GM21360 (cell line): Measurements from ENCODE around the gene FOXA3.

Experiments used
- ATAC-seq: cut with Tn5 transposase; IDR thresholded peaks from one replicate; pipeline ENCODE4 v1.9.1; 2021; ENCODE audit warnings: mild to moderate bottlenecking, moderate library complexity; ENCODE audit not compliant: unreplicated experiment

The FOXA3 gene

DNA sequence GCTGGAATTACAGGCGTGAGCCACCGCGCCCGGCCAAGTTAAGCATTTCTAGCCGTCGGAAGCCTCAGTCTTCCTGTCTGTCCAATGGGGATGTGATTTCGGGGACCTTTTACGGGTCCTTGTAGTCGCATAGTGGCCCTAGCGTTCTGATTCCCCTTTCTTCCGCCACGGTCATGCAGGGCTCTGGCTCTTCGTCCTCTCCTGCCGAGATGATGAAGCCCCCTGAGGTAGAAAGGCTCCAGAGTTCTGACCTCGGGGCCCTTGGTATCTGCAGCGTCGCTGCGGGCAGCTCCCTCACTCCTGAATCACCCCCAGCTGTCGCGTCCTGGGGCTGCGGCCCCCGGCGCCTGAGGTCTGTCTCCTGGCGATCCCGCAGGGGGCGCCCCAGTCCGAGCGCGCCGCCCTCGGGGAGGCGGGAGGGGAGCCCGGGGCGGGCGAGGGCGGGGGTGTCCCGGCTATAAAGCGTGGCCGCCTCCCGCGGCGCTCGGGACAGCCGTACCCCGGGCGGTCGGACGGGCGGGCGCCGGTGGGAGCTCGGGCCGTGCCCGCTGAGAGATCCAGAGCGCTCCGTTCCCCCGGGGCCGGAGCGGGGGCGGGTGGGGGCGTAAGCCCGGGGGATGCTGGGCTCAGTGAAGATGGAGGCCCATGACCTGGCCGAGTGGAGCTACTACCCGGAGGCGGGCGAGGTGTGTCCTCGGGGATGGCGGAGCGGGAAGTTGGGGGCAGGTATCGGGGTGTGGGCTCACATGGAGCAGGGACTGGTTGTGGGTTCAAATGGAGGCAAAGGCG lies at the start of gene FOXA3:
Gene FOXA3, plus strand, starts transcription at position 487 of the 789 bp plus-strand sequence. Its CDS starts 131 bp downstream, at position 618.
- no peak for ATAC-seq

DNA sequence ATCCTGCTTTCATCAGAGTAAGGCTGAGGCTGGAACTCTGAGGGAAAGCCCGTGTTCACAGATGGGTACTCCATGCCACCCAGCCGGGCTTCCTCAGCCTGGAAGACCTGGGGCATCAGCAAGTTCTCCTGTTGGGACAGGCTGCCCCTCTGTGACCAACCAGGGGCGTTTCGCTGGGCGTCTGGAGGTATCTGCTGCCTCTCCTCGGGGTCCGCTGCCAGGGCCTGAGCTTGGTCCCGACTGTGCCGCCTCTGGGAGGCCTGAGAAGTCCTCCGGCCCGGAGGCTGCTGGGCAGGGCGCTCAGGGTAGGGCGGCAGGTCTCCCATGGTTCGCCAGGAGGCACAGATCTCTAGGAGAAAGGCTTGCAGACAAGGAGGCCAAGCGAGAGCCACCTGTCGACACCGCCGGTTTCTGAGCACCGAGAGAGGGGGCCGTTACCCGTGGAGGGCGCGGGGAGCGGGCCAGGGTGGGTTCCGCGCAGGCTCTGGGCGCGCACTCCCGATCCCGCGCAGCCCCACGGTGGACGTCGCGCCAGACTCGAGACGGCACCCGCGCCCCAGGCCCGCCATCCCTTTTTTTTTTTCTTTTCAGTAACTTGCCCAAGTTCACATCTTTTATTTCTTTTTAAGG lies 49.2 kb upstream of the FOXA3 start, which contains the start of gene RSPH6A:
Gene RSPH6A, minus strand, starts transcription at position 458 of the 630 bp plus-strand sequence. Its CDS starts 132 bp downstream, at position 326.
- ATAC-seq = no peak

DNA sequence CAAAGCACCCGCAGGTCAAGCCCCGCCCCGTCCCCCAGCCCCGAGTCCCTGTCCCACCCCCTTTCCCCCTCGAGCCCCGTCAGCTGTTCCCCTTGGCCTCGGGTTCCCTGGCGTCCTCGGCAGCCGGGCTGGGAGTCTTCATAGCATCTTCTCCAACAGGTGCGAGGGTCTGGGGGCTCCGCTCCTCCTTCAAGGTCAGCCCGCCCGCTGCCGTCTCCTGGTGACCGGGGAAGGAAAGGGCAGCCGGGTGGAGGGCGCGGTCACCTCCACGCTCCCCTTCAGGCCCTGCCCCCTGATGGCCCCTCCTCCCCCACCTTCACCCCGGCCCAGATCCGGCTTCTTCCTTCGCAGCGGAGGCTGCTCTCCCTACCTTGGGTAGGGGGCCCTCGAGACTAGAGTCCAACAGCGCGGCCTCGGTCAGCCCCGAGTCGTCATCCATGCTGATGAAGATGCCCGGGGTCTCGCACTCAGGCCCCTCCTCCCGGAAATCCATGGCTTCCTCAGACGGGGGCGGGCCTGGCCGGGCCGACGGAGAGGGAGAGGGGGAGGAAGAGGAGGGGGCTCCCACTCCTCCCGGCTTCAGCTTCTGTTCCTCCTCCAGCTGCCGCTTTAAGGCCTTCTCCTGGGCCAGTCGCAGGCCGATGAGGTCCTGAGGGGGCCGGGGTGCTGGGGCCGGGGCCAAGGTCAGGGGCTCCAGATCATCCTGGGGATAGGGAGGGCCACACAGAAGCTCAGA lies 48.5 kb upstream of the FOXA3 start:
- ATAC-seq = no peak

DNA sequence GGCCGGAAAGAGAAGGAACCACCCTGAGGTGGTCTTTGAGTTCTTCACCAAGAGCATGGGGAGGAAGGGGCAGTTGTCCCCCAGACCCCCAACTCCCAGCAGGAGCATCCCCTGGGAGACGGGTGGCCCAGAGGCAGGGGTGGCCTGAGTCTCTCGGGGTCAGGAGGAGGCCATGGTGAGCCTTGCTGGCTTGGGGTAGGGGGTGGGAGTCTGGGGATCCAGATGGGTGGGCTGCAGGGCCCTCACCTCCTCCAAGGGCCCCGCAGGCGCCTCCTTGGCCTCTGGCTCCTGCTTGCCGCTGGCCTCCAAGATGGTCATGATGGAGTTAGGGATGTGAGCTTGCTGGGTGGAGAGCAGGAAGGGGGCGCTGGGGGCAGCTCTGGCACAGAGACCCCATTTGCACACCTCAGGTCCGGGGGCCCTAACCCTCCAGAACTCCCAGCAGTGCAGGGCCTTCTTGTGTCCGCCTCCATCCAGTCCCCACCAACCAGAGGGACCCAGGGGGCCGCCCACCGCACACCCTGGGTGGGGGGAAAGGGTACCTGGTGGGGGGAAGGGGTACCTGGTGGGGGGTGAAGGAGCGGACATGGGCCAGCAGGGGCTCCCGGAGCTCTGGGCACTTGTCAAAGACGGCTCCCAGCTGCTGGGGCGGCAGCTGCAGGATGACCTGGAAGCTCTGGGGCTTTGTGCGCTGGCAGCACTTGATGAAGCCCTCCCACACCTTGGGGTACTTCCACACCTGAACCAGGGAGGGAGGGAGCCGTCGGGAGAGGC lies 47.7 kb upstream of the FOXA3 start:
- ATAC-seq = no peak

DNA sequence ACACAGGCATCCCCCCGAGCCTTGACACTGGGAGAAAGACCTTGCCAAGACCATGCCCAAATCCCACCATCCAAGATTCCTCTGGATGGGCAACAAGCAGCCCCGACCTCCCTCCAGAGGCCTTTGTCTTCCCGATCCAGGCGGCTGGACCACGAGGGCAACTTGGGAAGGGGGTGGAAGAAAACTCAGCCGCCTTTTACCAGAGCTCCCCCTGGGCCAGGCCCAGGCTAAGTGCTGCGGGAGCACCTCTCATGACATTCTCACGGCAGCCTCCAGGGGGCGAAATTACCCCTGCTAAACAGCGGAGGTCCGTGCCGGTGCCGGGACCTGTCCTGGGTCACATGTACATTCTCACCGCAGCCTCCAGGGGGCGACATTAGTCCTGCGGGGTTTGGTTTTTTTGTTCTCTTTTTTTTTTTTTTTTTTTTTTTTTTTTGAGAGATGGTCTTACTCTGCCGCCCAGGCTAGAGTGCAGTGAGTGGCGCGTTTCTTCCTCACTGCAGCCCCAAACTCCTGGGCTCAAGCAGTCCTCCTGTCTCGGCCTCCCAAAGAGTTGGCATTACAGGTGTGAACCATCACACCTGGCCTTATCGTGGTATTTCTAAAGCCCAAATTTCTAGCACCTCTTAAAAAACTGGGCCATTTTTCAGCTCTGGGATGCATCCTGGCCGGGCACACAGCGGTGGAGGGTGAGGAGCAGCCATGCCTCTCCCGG lies 47.0 kb upstream of the FOXA3 start:
- peak; percentile 85 for ATAC-seq

DNA sequence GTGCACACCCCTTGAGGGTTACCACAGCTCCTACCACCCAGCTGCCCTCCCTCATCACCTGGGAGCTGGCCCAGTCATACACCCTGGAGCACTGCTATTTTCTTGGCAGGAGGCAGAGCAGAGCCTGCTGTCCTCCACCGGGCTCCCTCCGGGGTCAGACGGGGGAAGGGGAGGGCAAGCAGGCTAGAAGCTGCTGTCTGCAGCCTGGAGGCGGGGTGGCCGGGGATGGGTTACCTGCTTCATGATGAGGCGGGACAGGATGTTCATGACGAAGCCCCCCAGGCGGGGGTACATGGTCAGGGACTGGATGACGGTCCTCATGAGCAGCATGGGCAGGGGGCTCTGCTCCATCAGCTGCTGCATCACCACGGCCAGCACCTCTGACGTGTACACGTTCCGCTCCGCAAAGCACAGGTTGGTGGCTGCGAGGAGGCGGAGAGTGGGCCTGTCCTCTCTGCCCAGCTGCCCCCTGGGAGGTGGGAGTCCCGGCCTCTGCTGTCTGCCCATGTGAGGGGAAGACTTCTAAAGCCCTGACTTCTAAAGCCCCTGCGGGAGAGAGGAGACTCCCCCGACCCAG lies 46.3 kb upstream of the FOXA3 start:
- no peak for ATAC-seq

DNA sequence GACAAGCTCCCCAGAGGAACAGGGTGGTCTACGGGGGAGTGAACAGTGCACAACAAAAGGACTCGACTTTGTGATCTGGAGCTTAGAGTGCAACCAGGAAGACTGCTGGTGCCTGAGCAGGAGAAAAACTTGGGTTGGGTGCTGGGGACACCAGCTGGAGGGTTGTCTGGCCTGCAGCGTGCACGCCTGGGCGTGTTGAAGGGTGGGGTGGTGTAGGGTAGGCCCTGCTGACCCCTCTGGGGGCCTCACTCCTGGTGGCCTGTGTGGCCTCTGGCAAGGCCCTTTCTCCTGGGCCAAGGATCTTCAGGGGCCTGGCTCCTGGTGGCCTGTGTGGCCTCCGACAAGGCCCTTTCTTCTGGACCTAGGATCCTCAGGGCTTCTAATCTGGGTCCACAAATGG lies 44.4 kb upstream of the FOXA3 start:
- no peak for ATAC-seq

DNA sequence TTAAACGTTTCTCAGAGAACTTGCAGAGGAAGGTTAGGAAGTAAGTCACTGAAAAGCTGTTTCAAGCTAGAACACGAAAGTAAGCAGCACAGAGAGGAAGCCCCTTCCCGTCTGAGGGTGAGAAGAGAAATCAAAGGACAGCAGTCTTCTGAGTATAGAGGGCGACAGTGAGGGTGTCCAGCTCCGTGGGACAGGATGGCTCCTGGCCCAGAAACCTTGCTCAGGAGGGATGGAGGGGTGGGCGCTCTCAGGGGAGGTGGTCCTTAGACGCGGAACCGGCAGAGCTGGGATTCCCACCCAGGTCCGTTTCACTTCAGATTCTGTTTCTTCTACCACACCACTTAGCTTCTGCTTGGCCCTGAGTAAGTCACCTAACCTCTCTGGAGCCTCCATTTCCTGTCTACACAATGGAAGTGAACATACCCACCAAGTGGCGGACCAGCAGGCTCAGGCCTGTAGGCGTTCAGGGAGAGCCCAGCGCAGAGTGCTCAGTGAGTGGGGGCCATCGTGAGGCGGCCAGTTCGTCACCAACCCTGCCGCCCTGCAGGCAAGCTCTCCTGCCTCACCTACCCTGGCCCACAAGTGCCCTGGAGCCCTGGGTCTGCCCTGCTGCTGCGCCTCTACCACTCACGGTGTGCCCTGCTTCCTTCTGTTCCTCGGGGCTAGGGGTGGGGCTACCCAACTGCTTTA lies 43.6 kb upstream of the FOXA3 start:
- ATAC-seq = no peak

DNA sequence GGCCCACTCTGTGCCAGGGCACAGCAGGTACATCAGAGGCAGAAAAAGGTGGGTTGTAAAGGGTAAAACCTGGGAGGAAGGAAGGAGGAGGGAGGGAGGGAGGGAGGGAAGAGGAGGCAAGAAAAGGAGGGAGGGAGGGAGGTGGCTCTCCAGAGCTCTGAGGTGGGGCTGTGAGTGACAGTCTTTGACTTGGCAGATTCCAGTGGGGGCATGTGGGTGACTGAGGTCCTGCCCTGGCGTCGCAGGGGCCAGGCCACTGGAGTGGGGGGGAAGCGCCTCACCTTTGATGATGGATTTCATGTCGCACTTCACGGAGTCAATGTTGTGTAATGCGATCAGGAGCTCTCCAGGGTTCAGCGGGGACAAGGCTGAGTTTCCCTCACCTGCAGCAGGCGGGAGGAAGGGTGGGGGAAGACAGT lies 43.0 kb upstream of the FOXA3 start:
- ATAC-seq = no peak

DNA sequence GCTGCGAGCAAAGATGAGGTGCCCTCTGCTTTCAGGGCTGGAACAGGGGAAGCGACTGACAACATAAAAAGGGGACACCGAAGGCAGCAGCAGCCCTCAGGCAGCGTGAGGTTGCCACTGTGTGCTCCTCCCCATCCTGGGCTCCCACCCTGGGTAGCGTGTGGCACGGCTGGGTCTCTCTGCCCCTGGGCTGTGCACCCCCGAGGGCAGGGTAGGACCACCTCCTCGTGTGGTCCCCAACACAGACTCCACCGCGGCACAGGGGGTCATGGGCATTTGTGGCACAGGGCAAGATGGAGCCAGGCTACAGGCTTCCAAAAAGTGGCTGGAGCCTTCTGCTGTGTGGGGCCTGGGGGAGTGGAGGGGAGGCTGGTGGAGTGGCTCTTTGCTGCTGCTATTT lies 42.6 kb upstream of the FOXA3 start:
- ATAC-seq = no peak

DNA sequence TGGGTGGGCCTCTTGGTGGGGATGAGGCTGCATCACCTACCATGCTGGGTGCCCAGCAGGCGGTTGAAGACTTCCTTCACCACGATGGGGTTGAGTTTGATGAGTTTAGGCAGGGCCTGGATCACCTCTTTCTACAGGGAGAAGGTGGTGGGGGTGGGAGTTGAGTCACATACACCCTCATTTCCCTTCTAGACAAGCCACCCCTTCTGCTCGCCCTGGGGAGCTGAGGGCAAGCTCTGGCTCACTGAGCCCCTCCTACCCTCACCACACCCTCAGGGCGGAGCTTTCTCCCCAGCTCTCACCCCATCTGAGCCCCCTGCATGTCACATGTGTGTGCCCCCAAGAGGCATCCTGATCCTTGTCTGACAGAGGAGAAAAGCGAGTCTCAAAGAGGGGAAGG lies 41.4 kb upstream of the FOXA3 start:
- no peak for ATAC-seq

DNA sequence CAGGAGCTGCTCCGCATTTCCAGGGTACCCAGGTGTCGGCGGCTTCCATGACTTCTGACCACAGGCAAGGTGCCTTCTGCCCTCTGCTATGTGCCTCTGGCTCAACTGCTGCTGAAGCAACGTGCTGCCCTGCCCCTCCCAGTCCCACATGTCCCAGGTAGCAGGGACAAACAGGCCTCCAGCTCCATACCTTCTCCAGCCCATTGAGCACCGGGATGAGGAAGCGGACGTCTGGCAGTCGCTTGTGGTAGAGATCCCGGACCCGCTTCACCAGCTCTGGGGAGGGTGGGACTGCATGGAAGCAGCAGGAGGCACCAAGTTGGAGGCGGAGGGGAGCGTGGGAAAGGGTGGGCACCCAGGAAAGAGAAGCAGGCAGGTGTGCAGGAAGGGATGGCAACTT lies 40.9 kb upstream of the FOXA3 start:
- ATAC-seq = no peak

DNA sequence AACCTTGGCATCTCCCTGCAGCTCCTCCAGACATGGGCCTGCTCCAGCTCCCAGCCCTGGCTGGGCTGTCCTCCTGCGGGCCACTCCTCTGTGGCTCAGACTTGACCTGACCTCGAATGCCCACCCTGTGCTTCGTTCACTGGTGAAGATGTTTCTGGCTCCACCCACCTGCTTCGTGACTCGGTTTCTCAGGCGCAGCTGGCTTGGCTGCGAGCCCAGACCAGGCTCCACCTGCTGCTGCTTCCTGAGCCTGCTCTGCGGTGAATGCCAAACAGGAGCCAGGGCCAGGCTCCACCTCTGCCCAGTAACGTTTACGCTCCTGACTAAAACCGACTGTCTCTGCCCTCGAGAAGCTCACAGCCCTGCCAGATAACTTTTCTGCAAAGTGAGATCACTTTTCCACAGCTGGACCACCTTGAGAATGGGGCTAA lies 40.1 kb upstream of the FOXA3 start:
- ATAC-seq = no peak

DNA sequence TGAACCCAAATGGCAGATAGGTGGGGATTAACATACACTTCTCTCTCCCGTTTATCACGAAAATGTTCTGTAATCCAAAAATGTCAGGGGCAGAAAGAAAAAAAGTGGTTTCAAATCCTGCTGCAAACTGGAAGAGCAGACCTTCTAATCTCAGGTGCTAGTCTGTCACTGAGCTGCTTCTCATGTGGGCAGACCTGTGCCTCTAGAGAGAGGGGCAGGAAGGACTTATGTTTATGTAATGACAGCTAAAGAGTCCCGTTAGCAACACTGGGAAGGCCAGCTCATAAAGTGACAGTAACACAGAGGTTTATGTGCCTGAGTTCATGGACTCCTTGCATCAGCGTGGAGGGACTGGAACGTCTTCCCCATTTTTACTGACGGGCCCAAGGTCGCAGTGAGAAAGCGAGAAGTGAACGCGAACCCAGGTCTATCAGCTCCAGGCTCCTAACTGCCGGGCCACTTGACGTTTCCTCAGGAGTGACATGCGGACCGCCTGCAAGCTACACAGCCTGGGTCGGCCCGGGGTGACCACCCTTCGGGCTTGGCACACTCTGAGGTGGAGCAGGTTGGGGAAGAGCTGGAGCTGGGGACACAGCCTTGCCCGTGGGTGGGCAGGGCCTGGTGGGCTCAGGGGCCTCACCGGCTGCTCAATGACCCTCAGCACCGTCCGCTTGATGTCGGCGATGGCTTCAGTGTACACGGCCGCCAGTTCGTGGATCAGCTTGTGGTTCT lies 39.4 kb upstream of the FOXA3 start:
- ATAC-seq = no peak

DNA sequence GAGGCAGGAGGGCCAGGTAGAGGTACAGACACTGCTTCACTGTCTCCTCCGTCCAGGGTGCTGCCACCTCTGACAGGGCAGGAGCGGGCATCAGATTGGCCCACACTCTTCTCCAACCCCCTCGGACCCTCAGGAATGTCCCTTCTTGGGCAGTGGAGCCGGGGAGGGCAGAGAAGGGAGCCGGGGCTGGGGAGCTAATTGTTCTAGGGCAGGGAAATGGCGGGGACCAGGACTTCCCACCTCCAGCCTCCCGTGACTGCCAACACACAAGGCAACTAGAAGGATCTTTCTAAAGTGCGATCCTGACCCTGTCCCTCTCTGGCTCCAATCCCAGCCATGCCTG lies 38.9 kb upstream of the FOXA3 start:
- no peak for ATAC-seq

DNA sequence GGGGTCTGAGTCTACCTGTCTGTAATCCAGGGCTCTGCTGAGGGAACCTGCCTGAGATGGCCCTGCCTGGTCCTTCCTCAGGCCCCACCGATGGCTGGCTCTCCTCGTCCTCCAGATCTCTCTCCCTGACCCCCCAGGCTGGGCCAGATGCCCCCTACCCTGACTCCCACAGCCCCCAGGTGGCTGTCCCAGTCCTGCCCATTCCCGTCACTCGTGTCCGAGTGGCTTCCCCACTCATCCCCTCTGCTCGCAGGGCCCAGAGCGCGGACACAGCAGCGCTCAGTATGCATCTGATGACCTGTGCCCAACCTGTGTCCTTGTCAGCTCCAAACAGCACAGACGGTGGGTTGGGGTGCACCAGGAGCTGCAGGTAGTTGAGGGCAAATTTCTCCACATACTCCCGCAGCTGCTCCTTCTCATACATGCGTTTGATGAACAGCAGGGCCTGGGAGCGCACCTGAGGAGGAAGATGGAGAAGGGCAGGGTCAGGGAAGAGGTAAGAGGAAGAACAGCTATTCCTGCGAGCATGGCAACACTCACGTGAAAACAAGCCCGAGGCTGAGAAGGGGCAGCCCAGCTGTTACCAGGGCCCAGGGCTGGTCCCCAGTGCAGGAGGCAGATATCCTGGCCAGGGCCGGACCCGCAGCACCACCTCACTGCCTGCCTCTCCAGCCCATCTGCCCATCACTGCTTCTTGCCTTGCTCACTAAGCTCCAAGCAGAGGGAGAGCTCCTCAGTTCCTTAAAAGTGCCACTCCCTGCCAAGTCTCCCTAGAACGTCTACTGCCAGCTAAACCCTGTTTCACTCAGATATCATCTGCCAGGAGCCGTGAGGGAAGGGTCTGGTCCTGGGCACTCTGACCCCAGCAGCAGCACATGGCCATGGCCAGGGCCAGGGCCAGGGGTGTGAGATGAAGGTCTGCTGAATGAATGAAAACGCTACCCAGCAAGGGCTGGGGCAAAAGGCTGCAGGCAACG lies 37.9 kb upstream of the FOXA3 start:
- no peak for ATAC-seq

DNA sequence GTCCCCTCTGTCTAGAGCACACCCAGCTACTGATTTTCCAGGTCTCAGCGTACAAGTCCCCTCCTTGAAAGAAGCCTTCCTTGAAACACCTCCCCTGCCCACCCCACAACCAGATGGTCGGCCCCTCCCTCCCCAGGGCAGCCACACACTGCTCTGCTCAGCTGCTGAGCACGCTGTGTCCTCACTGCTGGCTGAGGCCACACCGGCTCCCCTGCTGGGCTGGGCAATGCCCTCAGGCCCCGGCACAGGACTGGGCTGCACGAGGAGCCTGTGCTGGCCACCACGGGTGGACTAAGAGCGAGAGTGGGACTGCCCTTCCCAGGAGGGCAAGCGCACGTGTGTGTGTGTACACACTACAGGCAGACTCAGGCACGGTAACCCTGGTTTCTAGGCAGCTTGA lies 37.2 kb upstream of the FOXA3 start:
- ATAC-seq = no peak
